CD8-positive, alpha-beta memory T cell (primary cell): ENCODE data around the gene RAB43. TPM values are rescaled to one million over a fixed set of nuclear protein-coding genes. Genes with fewer than 3 reads are reported as not detected.
A peak's percentile ranks its signal among the peaks of the same experiment; 100 is the strongest.

Experiments
- CTCF ChIA-PET: fragments of 350-600 bp; sonication (Branson Sonifier 250); formaldehyde crosslinking; loops from one replicate; lab custom pipeline; 2021; ENCODE audit warnings: antibody characterized with exemption; lab: Charles Lee
- POLR2A ChIA-PET: fragments of 350-600 bp; sonication (Branson Sonifier 250); formaldehyde crosslinking; loops from one replicate; lab custom pipeline; 2021; ENCODE audit warnings: antibody characterized with exemption; lab: Charles Lee
- DNase-seq, 5 donors: peaks; one replicate each; pipeline versions ENCODE4 v3.0.0 to v3.0.0-alpha.2; 2020 to 2022; ENCODE audit warnings: mixed read lengths in 1 of 5
- H3K27ac ChIP-seq: one replicate; pipeline ENCODE4 v1.7.0; 2013; ENCODE audit warnings: low read depth, mild to moderate bottlenecking, low read length, moderate library complexity
- H3K27me3 ChIP-seq: 2 replicates; pipeline ENCODE4 v1.7.0; 2013; ENCODE audit warnings: low read length, mild to moderate bottlenecking; ENCODE audit not compliant: insufficient read depth, poor library complexity, severe bottlenecking
- H3K36me3 ChIP-seq: 2 replicates; pipeline ENCODE4 v1.7.0; 2013; ENCODE audit warnings: mild to moderate bottlenecking, low read length, moderate library complexity; ENCODE audit not compliant: insufficient read depth
- H3K4me1 ChIP-seq: 2 replicates; pipeline ENCODE4 v1.7.0; 2013; ENCODE audit warnings: mild to moderate bottlenecking, low read length, moderate library complexity; ENCODE audit not compliant: insufficient read depth
- H3K4me3 ChIP-seq: 2 replicates; pipeline ENCODE4 v1.7.0; 2013; ENCODE audit warnings: mild to moderate bottlenecking, low read length
- H3K9me3 ChIP-seq: 2 replicates; pipeline ENCODE4 v1.7.0; 2013; ENCODE audit warnings: mild to moderate bottlenecking, low read length
- H3K27ac Mint-ChIP-seq, 8 donors: one replicate each; pipeline ENCODE4 v1.8.0; 2020 to 2021; ENCODE audit warnings: mixed read lengths in 8 of 8, mild to moderate bottlenecking in 6 of 8, inconsistent platforms in 3 of 8, moderate library complexity in 3 of 8
- H3K27me3 Mint-ChIP-seq, 2 donors: one replicate each; pipeline ENCODE4 v1.8.0; 2020 to 2021; ENCODE audit warnings: mixed read lengths in 2 of 2, mild to moderate bottlenecking in 1 of 2, moderate library complexity in 1 of 2
- H3K36me3 Mint-ChIP-seq, 3 donors: one replicate each; pipeline ENCODE4 v1.8.0; 2020 to 2021; ENCODE audit warnings: mixed read lengths in 3 of 3, inconsistent platforms in 1 of 3, mild to moderate bottlenecking in 1 of 3
- H3K4me1 Mint-ChIP-seq, 3 donors: one replicate each; pipeline ENCODE4 v1.8.0; 2020 to 2021; ENCODE audit warnings: mixed read lengths in 3 of 3, inconsistent platforms in 1 of 3, mild to moderate bottlenecking in 1 of 3
- H3K4me3 Mint-ChIP-seq, 7 donors: one replicate each; pipeline ENCODE4 v1.8.0; 2020 to 2021; ENCODE audit warnings: mixed read lengths in 7 of 7, mild to moderate bottlenecking in 6 of 7, moderate library complexity in 4 of 7, inconsistent platforms in 2 of 7
- H3K9me3 Mint-ChIP-seq, 5 donors: one replicate each; pipeline ENCODE4 v1.8.0; 2020 to 2022; ENCODE audit warnings: mixed read lengths in 5 of 5, mild to moderate bottlenecking in 3 of 5, moderate library complexity in 2 of 5, inconsistent platforms in 1 of 5
- polyA plus RNA-seq: library from polyadenylated mRNA; unstranded; fragments of 300-500 nt; fragmentation: Illumina TruSeq; gene quantifications from one replicate; pipeline ENCODE4 v1.2.3, GENCODE V29; 2021
- total RNA-seq, 2 experiments: library from RNA; stranded (reverse); gene quantifications; one replicate each; pipeline ENCODE4 v1.2.3, GENCODE V29; 2021

Gene RAB43
- total and polyA plus RNA-seq, 3 experiments from 2014 or later = 14.9 to 28.6 (median 22.9) TPM

DNA sequence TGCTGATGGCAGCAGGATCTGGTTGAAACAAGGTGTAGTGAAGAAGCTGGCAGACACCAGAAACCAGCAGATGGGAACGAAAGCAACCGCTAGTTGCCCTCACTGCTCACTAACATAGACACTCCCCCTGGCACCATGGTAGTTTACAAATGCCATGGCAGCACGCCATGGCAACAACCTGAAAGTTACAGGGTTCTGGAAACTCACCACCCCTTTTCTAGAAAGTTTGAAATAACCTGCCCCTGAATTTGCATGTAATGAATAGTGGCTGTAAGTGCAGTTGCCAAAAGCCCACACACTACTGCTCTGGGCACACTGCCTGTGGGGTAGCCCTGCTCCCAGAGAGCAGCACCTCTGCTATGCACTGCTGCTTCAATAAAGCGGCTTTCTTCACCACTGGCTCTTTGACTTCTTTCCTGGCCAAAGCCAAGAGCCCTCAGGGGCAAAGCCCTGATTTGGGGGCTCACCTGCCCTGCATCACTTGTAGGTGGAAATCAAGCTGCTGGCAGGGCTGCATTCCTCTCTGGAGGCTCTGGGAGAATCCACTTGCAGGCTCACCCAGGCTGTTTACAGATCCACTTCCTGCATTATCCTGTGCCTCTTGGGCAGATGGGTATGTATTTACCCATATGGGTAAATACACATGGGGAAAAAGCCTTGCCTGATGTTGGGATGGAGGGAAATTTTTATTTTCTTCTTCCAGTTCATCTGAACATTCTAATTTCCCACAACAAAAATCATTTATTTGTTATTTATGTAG is 63.0 kb downstream of the RAB43 start:
- no peak for DNase-seq
- peaks cover 1 to 2% (median 2%) of the 10 kb centered on the region in 3 donors for H3K4me1 Mint-ChIP-seq
- H3K4me3 ChIP-seq = no peak overlapping the region
- no peaks in the 10 kb centered on the region for H3K36me3 Mint-ChIP-seq
- no peak overlapping the region for H3K27ac ChIP-seq
- H3K9me3 Mint-ChIP-seq = no peaks in the 10 kb centered on the region
- H3K27ac Mint-ChIP-seq = no peak overlapping the region
- ChIA-PET POLR2A (no interaction called here), CTCF (interaction anchor here (1.2 kb wide), 1 partner anchor 12 kb away, joined by 3 read pairs; no protein-coding TSS in a partner anchor)
- H3K36me3 ChIP-seq = no peaks in the 10 kb centered on the region
- no peaks in the 10 kb centered on the region for H3K27me3 ChIP-seq
- no peaks in the 10 kb centered on the region for H3K9me3 ChIP-seq
- H3K4me3 Mint-ChIP-seq = no peak overlapping the region
- H3K27me3 Mint-ChIP-seq = peaks cover 0 to 5% of the 10 kb centered on the region in 2 donors
- peaks cover 4% of the 10 kb centered on the region for H3K4me1 ChIP-seq

DNA sequence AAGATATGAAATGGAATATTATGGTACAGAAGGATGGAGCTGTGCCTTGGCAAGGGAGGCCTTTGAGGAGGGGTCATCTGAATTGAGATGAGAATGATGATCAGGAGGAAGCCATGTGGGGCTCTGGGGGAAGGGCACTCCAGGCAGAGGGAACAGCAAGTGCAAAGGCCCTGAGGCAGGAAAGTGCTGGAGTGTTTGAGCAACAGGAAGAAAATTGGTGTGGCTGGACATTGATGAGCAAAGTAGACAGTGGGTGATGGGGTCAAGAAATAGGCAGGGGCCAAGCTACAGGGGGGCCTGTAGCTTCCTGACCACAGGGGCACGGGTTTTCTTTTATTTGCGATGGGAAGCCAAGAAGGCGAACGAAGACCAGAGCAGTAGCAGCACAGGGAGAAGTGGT is 64.4 kb downstream of the RAB43 start:
- Histone ChIP-seq H3K27me3 (no peaks in the 10 kb centered on the region), H3K9me3 (no peaks in the 10 kb centered on the region), H3K36me3 (no peaks in the 10 kb centered on the region), H3K4me3 (no peak overlapping the region), H3K27ac (no peak overlapping the region), H3K4me1 (peaks cover 5% of the 10 kb centered on the region)
- Mint-ChIP-seq H3K9me3 (no peaks in the 10 kb centered on the region), H3K4me3 (no peak overlapping the region), H3K27me3 (peaks cover 0 to 5% of the 10 kb centered on the region in 2 donors), H3K4me1 (peaks cover 5 to 8% (median 7%) of the 10 kb centered on the region in 3 donors), H3K27ac (no peak overlapping the region), H3K36me3 (no peaks in the 10 kb centered on the region)
- DNase-seq = no peak
- ChIA-PET POLR2A (no interaction called here), CTCF (no interaction called here)

DNA sequence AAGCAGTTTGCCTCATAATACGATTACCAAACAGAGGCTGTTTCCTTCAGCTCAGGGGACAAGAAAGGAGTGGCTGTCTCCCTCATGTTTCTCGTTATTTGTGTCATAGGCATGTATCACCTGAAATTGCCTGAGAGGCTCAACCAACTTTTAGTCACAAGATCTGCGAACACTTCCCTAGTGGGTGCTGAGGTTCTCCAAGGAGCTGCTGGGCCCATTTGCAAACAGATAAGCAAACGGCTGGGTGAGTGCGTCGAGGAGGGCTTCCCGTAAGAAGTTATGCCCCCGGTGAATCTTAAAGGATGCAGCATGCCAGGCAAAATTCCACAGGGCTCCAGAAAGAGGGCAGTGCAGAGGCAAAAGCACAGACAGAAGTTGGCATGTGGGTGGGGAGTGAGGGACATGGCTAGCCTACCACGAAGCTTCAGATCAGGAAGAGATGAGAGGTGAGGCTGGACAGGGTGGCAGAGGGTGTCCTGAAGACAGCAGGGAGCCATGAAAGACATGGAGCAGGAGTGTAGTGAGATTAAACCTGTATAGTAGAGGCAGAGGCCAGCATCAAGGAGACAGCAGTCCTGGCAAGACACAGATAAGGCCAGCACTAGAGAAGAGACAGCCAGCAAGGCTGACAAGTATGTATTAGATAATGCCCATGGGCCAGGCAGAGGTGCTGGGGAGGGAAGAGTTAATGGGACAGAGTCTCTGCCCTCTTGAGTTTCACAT is 65.0 kb downstream of the RAB43 start:
- peaks cover 0 to 5% of the 10 kb centered on the region in 2 donors for H3K27me3 Mint-ChIP-seq
- POLR2A ChIA-PET = no interaction called here
- H3K27ac Mint-ChIP-seq = no peak overlapping the region
- no peak overlapping the region for H3K4me3 ChIP-seq
- DNase-seq = no peak
- H3K27me3 ChIP-seq = no peaks in the 10 kb centered on the region
- H3K27ac ChIP-seq = no peak overlapping the region
- H3K4me3 Mint-ChIP-seq = no peak overlapping the region
- H3K36me3 Mint-ChIP-seq = no peaks in the 10 kb centered on the region
- CTCF ChIA-PET = interaction anchor here (4.7 kb wide), 1 partner anchor 11 kb away, joined by 45 read pairs; no protein-coding TSS in a partner anchor
- H3K4me1 ChIP-seq = peaks cover 5% of the 10 kb centered on the region
- peaks cover 5 to 8% (median 7%) of the 10 kb centered on the region in 3 donors for H3K4me1 Mint-ChIP-seq
- no peaks in the 10 kb centered on the region for H3K9me3 ChIP-seq
- H3K36me3 ChIP-seq = no peaks in the 10 kb centered on the region
- H3K9me3 Mint-ChIP-seq = no peaks in the 10 kb centered on the region

DNA sequence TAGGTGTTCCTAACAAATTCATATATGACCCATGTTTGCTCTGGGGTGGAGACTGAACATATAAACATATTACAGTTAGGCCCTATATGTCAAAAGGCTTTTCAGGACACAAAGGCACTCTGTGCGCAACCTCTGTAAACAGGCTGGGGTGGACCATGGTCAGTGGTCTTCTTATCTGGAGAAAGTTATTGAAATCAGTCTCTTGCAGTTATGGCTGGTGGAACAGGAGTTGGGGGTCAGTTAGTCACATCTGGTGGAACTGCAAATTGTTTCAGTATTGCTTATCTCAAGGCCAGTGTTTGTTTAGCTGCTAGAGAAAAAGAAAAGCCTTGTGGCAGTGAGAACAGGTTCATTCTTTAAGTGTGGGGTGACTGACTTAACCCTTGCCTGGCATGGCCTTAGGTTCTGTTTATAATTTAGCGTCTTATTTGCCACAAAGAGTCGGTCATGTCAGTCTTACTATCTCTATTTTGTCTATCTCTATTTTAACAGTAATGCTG is 66.9 kb downstream of the RAB43 start:
- H3K4me1 ChIP-seq = peaks cover 5% of the 10 kb centered on the region
- H3K36me3 Mint-ChIP-seq = no peaks in the 10 kb centered on the region
- H3K27me3 Mint-ChIP-seq = peaks cover 0 to 5% of the 10 kb centered on the region in 2 donors
- CTCF ChIA-PET = interaction anchor here (0.7 to 7.2 kb wide), 14 partner anchors 13 to 191 kb away, joined by 3 to 79 read pairs (median 12); partner anchors contain the start of genes CNBP and RAB43
- DNase-seq = no peak
- no peaks in the 10 kb centered on the region for H3K27me3 ChIP-seq
- no peaks in the 10 kb centered on the region for H3K9me3 ChIP-seq
- H3K4me3 Mint-ChIP-seq = no peak overlapping the region
- H3K9me3 Mint-ChIP-seq = no peaks in the 10 kb centered on the region
- H3K27ac ChIP-seq = no peak overlapping the region
- H3K4me3 ChIP-seq = no peak overlapping the region
- H3K27ac Mint-ChIP-seq = peak overlapping the region in 2 of 8 donors; percentile 17 to 61
- H3K36me3 ChIP-seq = no peaks in the 10 kb centered on the region
- H3K4me1 Mint-ChIP-seq = peaks cover 5 to 8% (median 7%) of the 10 kb centered on the region in 3 donors
- POLR2A ChIA-PET = no interaction called here

DNA sequence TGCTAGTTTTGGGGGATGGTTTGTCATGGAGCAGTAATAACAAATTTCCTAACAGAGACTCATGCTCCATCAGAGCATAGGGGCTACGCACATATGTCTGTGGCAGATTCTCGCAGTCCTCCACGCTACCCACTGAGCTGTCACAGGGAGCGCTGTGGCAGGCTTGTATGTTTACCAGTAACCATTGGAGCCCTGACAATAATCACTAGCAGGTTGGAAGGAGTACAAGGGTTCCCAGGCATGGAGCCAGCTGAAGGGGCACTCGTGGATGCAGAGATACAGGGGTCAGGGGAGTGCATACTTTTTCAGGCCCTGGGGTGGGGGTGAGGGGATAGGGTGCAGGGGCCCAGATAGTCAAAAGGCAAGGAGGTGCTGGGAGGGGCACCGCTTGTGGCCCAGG is 68.9 kb downstream of the RAB43 start:
- peaks cover 0 to 5% of the 10 kb centered on the region in 2 donors for H3K27me3 Mint-ChIP-seq
- ChIA-PET CTCF (interaction anchor here (0.9 to 7.2 kb wide), 30 partner anchors 9 to 198 kb away, joined by 3 to 79 read pairs (median 7); partner anchors contain the start of genes CFAP92, COPG1 and RAB43), POLR2A (interaction anchor here (0.7 to 2.1 kb wide), 6 partner anchors 66 to 788 kb away, joined by 3 to 8 read pairs (median 4); partner anchors contain the start of gene COPG1)
- peaks cover 5 to 8% (median 7%) of the 10 kb centered on the region in 3 donors for H3K4me1 Mint-ChIP-seq
- Histone ChIP-seq H3K9me3 (no peaks in the 10 kb centered on the region), H3K27me3 (no peaks in the 10 kb centered on the region), H3K27ac (no peak overlapping the region), H3K36me3 (no peaks in the 10 kb centered on the region), H3K4me1 (peaks cover 5% of the 10 kb centered on the region), H3K4me3 (no peak overlapping the region)
- peaks cover 0 to 6% (median 0%) of the 10 kb centered on the region in 3 donors for H3K36me3 Mint-ChIP-seq
- no peak for DNase-seq
- no peak overlapping the region for H3K27ac Mint-ChIP-seq
- H3K9me3 Mint-ChIP-seq = peaks cover 0 to 6% (median 5%) of the 10 kb centered on the region in 5 donors
- H3K4me3 Mint-ChIP-seq = peak overlapping the region in 1 of 7 donors; percentile 48

DNA sequence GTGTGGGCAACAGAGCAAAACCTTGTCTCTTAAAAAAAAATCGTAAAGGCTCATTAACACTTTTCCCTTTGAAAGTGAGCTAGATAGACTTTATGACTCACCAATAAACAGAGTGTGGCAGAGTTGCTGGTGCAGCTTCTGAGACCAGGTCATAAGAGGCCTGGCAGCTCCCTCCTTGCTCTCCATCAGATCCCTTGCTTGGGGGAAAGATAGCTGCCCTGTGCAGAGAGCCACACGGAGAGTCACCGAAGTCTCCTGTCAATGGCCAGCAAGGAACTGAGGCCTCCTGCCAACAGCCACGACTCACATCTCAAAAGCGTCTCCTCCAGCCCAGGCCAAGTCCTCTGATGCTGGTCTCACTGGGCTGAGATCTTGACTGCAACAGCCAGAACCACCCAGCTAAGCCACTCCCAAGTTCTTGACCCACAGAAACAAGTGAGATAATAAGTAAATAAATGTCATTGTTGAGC is 69.7 kb downstream of the RAB43 start:
- Mint-ChIP-seq H3K9me3 (peaks cover 0 to 6% (median 5%) of the 10 kb centered on the region in 5 donors), H3K4me3 (no peak overlapping the region), H3K4me1 (peaks cover 5 to 8% (median 7%) of the 10 kb centered on the region in 3 donors), H3K27ac (no peak overlapping the region), H3K36me3 (peaks cover 0 to 6% (median 0%) of the 10 kb centered on the region in 3 donors), H3K27me3 (peaks cover 0 to 2% of the 10 kb centered on the region in 2 donors)
- H3K36me3 ChIP-seq = no peaks in the 10 kb centered on the region
- peaks cover 5% of the 10 kb centered on the region for H3K4me1 ChIP-seq
- H3K9me3 ChIP-seq = no peaks in the 10 kb centered on the region
- no peak overlapping the region for H3K27ac ChIP-seq
- CTCF ChIA-PET = interaction anchor here (0.7 to 7.2 kb wide), 17 partner anchors 10 to 199 kb away, joined by 3 to 79 read pairs (median 14); partner anchors contain the start of genes CFAP92, COPG1 and RAB43
- no peak for DNase-seq
- H3K4me3 ChIP-seq = no peak overlapping the region
- POLR2A ChIA-PET = interaction anchor here (0.7 to 2.1 kb wide), 3 partner anchors 67 to 788 kb away, joined by 4 to 8 read pairs (median 5); partner anchors contain the start of gene COPG1
- no peaks in the 10 kb centered on the region for H3K27me3 ChIP-seq

DNA sequence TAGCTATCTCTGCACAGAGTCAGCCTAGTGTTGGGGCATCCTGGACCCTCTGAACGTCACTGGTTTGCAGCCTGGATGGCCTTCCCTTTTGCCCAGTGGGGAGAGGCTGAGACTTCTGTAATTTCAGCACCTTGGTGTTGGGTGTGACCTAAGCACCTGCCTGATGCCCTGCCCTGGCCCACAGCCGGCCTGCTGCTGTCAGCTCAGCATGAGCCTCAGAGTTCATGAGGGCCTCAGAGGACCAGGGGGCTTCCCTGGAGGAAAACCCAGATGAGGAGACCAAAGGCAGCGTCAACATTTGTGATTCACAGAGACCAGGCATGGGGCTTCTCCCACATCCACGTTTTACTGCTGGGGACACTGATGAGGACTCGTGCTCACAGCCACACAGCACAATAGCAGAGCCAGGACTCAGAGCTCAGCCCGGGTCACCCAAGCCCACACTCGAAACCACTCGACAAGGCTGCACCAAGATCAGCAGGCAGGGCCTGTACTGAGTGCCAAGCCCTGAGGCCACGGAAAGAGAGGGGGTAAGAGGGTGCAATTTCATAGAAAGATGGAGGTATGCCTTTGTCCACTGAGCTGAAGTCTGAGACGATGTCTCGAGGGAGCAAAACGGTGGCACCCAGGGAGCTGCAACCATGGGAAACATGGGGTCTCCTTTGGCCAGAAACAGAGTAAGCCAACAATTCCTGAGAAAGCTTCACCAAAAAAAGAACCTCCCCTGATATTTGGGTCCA is 70.9 kb downstream of the RAB43 start:
- no peaks in the 10 kb centered on the region for H3K27me3 ChIP-seq
- DNase-seq = no peak
- peak overlapping the region in 1 of 8 donors; percentile 21 for H3K27ac Mint-ChIP-seq
- POLR2A ChIA-PET = no interaction called here
- H3K4me1 Mint-ChIP-seq = peaks cover 5 to 8% (median 7%) of the 10 kb centered on the region in 3 donors
- H3K9me3 ChIP-seq = no peaks in the 10 kb centered on the region
- no peaks in the 10 kb centered on the region for H3K36me3 ChIP-seq
- H3K4me3 ChIP-seq = no peak overlapping the region
- H3K9me3 Mint-ChIP-seq = peaks cover 0 to 6% (median 5%) of the 10 kb centered on the region in 5 donors
- H3K36me3 Mint-ChIP-seq = peaks cover 0 to 6% (median 0%) of the 10 kb centered on the region in 3 donors
- H3K27me3 Mint-ChIP-seq = no peaks in the 10 kb centered on the region
- CTCF ChIA-PET = interaction anchor here (0.7 to 7.2 kb wide), 6 partner anchors 31 to 265 kb away, joined by 4 to 79 read pairs (median 37); partner anchors contain the start of gene RAB43
- peaks cover 5% of the 10 kb centered on the region for H3K4me1 ChIP-seq
- peak overlapping the region in 1 of 7 donors; percentile 48 for H3K4me3 Mint-ChIP-seq
- H3K27ac ChIP-seq = no peak overlapping the region
